Osteocyte (in vitro differentiated cells): ENCODE measurements around the gene SCP2. TPM values are rescaled to one million over a fixed set of nuclear protein-coding genes. Genes with fewer than 3 reads are reported as not detected.
"Not testable (repeated sequence)": the region's sequence is repeated elsewhere in the genome, so short reads cannot be mapped to it uniquely, and the experiment has no call there.

ENCODE experiments used
- DNase-seq: peaks from one replicate; pipeline ENCODE4 v3.0.0; 2021; ENCODE audit warnings: mixed read lengths; ENCODE audit not compliant: unreplicated experiment; ENCODE audit errors: extremely low spot score
- H3K27ac Mint-ChIP-seq: one replicate; pipeline ENCODE4 v1.8.0; 2021; ENCODE audit warnings: mild to moderate bottlenecking, mixed read lengths; ENCODE audit not compliant: unreplicated experiment
- H3K27me3 Mint-ChIP-seq: one replicate; pipeline ENCODE4 v1.8.0; 2021; ENCODE audit warnings: mixed read lengths; ENCODE audit not compliant: unreplicated experiment
- H3K36me3 Mint-ChIP-seq: one replicate; pipeline ENCODE4 v1.8.0; 2021; ENCODE audit warnings: mixed read lengths; ENCODE audit not compliant: unreplicated experiment
- H3K4me1 Mint-ChIP-seq: one replicate; pipeline ENCODE4 v1.8.0; 2021; ENCODE audit warnings: mixed read lengths; ENCODE audit not compliant: unreplicated experiment
- H3K4me3 Mint-ChIP-seq: one replicate; pipeline ENCODE4 v1.8.0; 2021; ENCODE audit warnings: mild to moderate bottlenecking, moderate library complexity, mixed read lengths; ENCODE audit not compliant: unreplicated experiment
- H3K9me3 Mint-ChIP-seq: one replicate; pipeline ENCODE4 v1.8.0; 2021; ENCODE audit warnings: mixed read lengths; ENCODE audit not compliant: unreplicated experiment
- CTCF ChIP-seq: fragments of 200-600 bp; sonication (generic); IDR thresholded peaks from 2 replicates; pipeline ENCODE4 v1.5.0; 2021; ENCODE audit warnings: antibody characterized with exemption, mild to moderate bottlenecking, moderate library complexity
- total RNA-seq: library from RNA; stranded (reverse); gene quantifications from 2 replicates; pipeline ENCODE4 v1.2.1, GENCODE V29; 2021

The SCP2 gene
- total RNA-seq, 1 donor from 2014 or later: 84.2 TPM

- no peak for TF ChIP-seq CTCF
- H3K4me3 Mint-ChIP-seq: no peak overlapping the region
- H3K9me3 Mint-ChIP-seq: peaks cover 3% of the 10 kb centered on the region
- H3K27me3 Mint-ChIP-seq: no peaks in the 10 kb centered on the region
- peaks cover 37% of the 10 kb centered on the region for H3K36me3 Mint-ChIP-seq
- no peaks in the 10 kb centered on the region for H3K4me1 Mint-ChIP-seq
- H3K27ac Mint-ChIP-seq: no peak overlapping the region
- DNase-seq: no peak
These were observed 51.0 kb downstream of the SCP2 start for GRCh38 chr1:52978045-52978444.

- not testable (repeated sequence) for H3K27me3 Mint-ChIP-seq, H3K9me3 Mint-ChIP-seq, H3K27ac Mint-ChIP-seq, DNase-seq, H3K4me1 Mint-ChIP-seq, H3K4me3 Mint-ChIP-seq
- peaks cover 22% of the 10 kb centered on the region for H3K36me3 Mint-ChIP-seq
These were observed 65.7 kb downstream of the SCP2 start for GRCh38 chr1:52992733-52993132.

- Mint-ChIP-seq H3K27me3 (peaks cover 1% of the 10 kb centered on the region), H3K36me3 (peaks cover 20% of the 10 kb centered on the region), H3K4me1 (no peaks in the 10 kb centered on the region), H3K27ac (no peak overlapping the region), H3K4me3 (no peak overlapping the region), H3K9me3 (no peaks in the 10 kb centered on the region)
- TF ChIP-seq CTCF: no peak
- DNase-seq: no peak
These were observed 67.6 kb downstream of the SCP2 start for GRCh38 chr1:52994656-52995055.

GRCh38 chr1:52996653-52997052 lies 69.6 kb downstream of the SCP2 start:
- Mint-ChIP-seq H3K36me3 (peaks cover 13% of the 10 kb centered on the region), H3K4me1 (no peaks in the 10 kb centered on the region), H3K9me3 (no peaks in the 10 kb centered on the region), H3K27ac (no peak overlapping the region), H3K27me3 (no peaks in the 10 kb centered on the region), H3K4me3 (no peak overlapping the region)
- no peak for DNase-seq
- TF ChIP-seq CTCF: no peak

GRCh38 chr1:53001128-53001527 lies 74.1 kb downstream of the SCP2 start:
- Mint-ChIP-seq H3K9me3 (no peaks in the 10 kb centered on the region), H3K4me3 (no peak overlapping the region), H3K27me3 (peaks cover 2% of the 10 kb centered on the region), H3K27ac (no peak overlapping the region), H3K36me3 (peaks cover 17% of the 10 kb centered on the region), H3K4me1 (no peaks in the 10 kb centered on the region)
- no peak for TF ChIP-seq CTCF
- no peak for DNase-seq

GRCh38 chr1:53006612-53007011 lies 79.5 kb downstream of the SCP2 start:
- not testable (repeated sequence) for H3K9me3 Mint-ChIP-seq, H3K27ac Mint-ChIP-seq, H3K4me3 Mint-ChIP-seq, DNase-seq, H3K27me3 Mint-ChIP-seq, H3K4me1 Mint-ChIP-seq
- peaks cover 21% of the 10 kb centered on the region for H3K36me3 Mint-ChIP-seq

- H3K36me3 Mint-ChIP-seq, H3K27me3 Mint-ChIP-seq, DNase-seq, H3K9me3 Mint-ChIP-seq, H3K27ac Mint-ChIP-seq, H3K4me3 Mint-ChIP-seq, H3K4me1 Mint-ChIP-seq: not testable (repeated sequence)
These were observed 83.2 kb downstream of the SCP2 start for GRCh38 chr1:53010247-53010646.
